Measurements from ENCODE around the gene GOT1. TPM values are rescaled to one million over a fixed set of nuclear protein-coding genes. Genes with fewer than 3 reads are reported as not detected.

The GOT1 gene
- total RNA-seq, 4 donors from 2014 or later, result 8.5 to 54.8 (median 24.3) TPM

DNA sequence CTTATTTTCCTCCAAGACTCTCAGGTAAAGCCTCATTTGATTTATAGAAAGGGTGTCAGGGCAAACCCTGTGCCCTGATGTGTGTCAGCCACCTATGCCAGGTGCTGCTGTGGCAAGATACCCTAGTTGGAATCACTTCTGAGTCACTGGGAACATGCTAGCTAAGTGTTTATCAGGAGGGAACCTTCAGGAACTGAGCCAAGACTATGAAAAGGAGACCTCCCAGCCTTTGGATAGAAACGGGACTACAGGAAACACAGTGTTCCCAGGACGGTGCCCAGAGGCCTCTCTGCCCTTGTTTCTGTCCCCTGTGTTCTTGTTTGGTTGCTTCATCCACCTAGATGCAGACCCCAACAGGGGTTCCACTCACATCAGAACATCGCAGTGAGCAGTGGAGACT lies 72.7 kb downstream of the GOT1 start:
- intact Hi-C loops (cut with DNase I; ENCODE audit: low total_unique reads), result no loop called here
- no peak overlapping the region for H3K4me3 ChIP-seq (ENCODE audit: low read depth, poor library complexity, severe bottlenecking)
- TF ChIP-seq, protein P1, sequence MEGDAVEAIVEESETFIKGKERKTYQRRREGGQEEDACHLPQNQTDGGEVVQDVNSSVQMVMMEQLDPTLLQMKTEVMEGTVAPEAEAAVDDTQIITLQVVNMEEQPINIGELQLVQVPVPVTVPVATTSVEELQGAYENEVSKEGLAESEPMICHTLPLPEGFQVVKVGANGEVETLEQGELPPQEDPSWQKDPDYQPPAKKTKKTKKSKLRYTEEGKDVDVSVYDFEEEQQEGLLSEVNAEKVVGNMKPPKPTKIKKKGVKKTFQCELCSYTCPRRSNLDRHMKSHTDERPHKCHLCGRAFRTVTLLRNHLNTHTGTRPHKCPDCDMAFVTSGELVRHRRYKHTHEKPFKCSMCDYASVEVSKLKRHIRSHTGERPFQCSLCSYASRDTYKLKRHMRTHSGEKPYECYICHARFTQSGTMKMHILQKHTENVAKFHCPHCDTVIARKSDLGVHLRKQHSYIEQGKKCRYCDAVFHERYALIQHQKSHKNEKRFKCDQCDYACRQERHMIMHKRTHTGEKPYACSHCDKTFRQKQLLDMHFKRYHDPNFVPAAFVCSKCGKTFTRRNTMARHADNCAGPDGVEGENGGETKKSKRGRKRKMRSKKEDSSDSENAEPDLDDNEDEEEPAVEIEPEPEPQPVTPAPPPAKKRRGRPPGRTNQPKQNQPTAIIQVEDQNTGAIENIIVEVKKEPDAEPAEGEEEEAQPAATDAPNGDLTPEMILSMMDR (IDR thresholded peaks at IDR 0.05), result no peak
- DNase-seq (ENCODE audit: low spot score in 2 of 2), result no peak
- 58 to 73% methylated on average over 3 of the region's 3 CpGs for WGBS, 2 donors

DNA sequence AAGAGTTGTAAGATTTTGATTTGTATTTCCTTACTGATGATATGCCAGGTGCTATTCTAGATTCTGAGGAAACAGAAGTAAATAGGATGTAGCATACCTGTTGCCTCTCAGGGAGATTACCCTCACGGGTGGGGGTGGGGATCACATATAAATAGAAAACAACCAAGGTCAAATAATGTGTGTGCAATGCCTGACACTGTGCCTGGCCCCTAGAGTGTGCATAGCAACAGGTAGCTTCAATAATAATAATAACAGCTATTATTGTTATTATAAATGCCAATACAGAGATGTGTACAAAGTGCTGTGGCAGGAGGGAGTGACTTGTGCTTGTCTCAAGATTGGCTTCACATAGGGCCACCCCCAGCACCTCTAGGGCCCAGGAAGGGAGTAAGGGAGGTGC lies 77.2 kb downstream of the GOT1 start:
- intact Hi-C loops (cut with DNase I; ENCODE audit: low total_unique reads), result no loop called here
- TF ChIP-seq POLR2A (IDR thresholded peaks at IDR 0.05), result no peak
- TF ChIP-seq, protein P1 (IDR thresholded peaks at IDR 0.05), result no peak
- H3K4me3 ChIP-seq (ENCODE audit: low read depth, poor library complexity, severe bottlenecking), result no peak overlapping the region
- WGBS, 2 donors, result 73 to 93% methylated on average over 1 of the region's 1 CpG
- no peak for DNase-seq (ENCODE audit: low spot score in 2 of 2)

DNA sequence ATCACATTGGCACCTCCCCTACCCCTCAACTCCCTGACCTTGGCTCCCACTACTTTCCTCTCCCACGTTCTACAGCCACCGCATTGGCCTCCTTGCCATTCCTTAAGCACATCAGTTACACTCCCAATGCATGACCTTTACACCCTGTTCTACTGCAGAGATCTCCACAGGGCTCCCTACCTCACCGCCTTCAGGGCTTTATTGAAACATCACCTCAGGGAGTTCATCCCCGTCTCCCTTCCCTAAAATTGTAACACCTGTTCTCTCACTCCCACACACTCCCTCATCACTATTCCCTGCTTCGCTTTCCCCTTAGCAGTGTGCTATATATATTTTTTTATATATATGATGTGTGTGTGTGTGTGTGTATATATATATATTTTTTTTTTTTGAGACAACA lies 82.8 kb downstream of the GOT1 start:
- intact Hi-C loops (cut with DNase I; ENCODE audit: low total_unique reads), result no loop called here
- H3K4me3 ChIP-seq (ENCODE audit: low read depth, poor library complexity, severe bottlenecking), result no peak overlapping the region

More for the DNA sequence above, 82.8 kb downstream of the GOT1 start:
- TF ChIP-seq, protein P1 (IDR thresholded peaks at IDR 0.05), result no peak
- TF ChIP-seq POLR2A (IDR thresholded peaks at IDR 0.05), result no peak
- no peak for DNase-seq (ENCODE audit: low spot score in 2 of 2)
- WGBS, 2 donors, result 93 to 94% methylated on average over 5 of the region's 5 CpGs

Other genes starting within 250 kb of the GOT1 start
- gene HPSE2, start 194.8 kb downstream of the GOT1 start, total RNA-seq, result 1 to 10 TPM in 2 of 4 donors, under 1 TPM in 2; 0.57 to 3.6 (median 1.5) TPM
- 1 to 10 TPM; 1.9 to 3.6 (median 2.8) TPM for gene CNNM1, start 101.3 kb downstream of the GOT1 start, total RNA-seq
- gene NKX2-3, start 102.3 kb upstream of the GOT1 start, total RNA-seq, result not detected
- 10 to 100 TPM; 21.0 to 43.0 (median 26.4) TPM for gene SLC25A28, start 189.8 kb upstream of the GOT1 start, total RNA-seq
- 1 to 10 TPM; 5.6 to 8.8 (median 8.1) TPM for gene ENTPD7, start 228.9 kb upstream of the GOT1 start, total RNA-seq